Measurements from ENCODE around the gene MYH6. TPM values are rescaled to one million over a fixed set of nuclear protein-coding genes. Genes with fewer than 3 reads are reported as not detected.

MYH6 gene
- total RNA-seq, 1 experiment from 2014 or later: 0.07 TPM

GRCh38 chr14:23376482-23377197 is 31.4 kb downstream of the MYH6 start, which contains the start of gene CMTM5:
CMTM5 (plus strand) TSS chr14:23377046; CDS start chr14:23377252, 206 bp downstream.
- H3K4me3 Mint-ChIP-seq: peak within 1 kb of the TSS in 1 of 2 experiments; percentile 47; a peak in 3 of 5 replicates
- no peaks in the 10 kb centered on the region for H3K9me3 Mint-ChIP-seq
- H3K27ac ChIP-seq (ENCODE audit: insufficient read length, low read depth, low read length): no peak within 1 kb of the TSS
- H3K18ac ChIP-seq (ENCODE audit: insufficient read length, low read depth, low read length): no peak within 1 kb of the TSS
- H3K14ac ChIP-seq (ENCODE audit: insufficient read depth, low read length): peak within 1 kb of the TSS; percentile 24; the same call in 1 of the 2 replicates
- peak; percentile 66 for DNase-seq
- no peak within 1 kb of the TSS for H4K8ac ChIP-seq (replicated peaks; ENCODE audit: insufficient read length, low read depth, low read length)
- H2BK120ac ChIP-seq (ENCODE audit: low read depth, low read length, poor library complexity, severe bottlenecking): no peak within 1 kb of the TSS
- no peak within 1 kb of the TSS for H2BK12ac ChIP-seq (ENCODE audit: insufficient read length, low read depth, low read length)
- no peaks in the 10 kb centered on the region for H3K36me3 Mint-ChIP-seq (ENCODE audit: insufficient read depth in 1 of 3, low read depth in 3 of 3)
- H3K27me3 ChIP-seq (ENCODE audit: insufficient read depth, low read length): no peaks in the 10 kb centered on the region; the same call in 1 of the 2 replicates
- H3K9me3 ChIP-seq (ENCODE audit: control insufficient read depth, low read depth, low read length): no peaks in the 10 kb centered on the region
- H2AFZ ChIP-seq (ENCODE audit: low read length): no peak within 1 kb of the TSS
- H3K79me1 ChIP-seq (ENCODE audit: insufficient read depth, low read depth, low read length, poor library complexity, severe bottlenecking): no peaks in the 10 kb centered on the region
- peaks cover 9 to 22% of the 10 kb centered on the region in 2 experiments for H3K4me1 Mint-ChIP-seq
- no peak within 1 kb of the TSS for H3K4ac ChIP-seq (ENCODE audit: low read depth, low read length)
- H3K9ac ChIP-seq (ENCODE audit: extremely low read depth, insufficient read length, low read length): no peak within 1 kb of the TSS
- H3K4me1 ChIP-seq (ENCODE audit: insufficient read depth, low read length): no peaks in the 10 kb centered on the region
- no peak for TF ChIP-seq CTCF (conservative IDR thresholded peaks at IDR 0.05)
- no peak within 1 kb of the TSS for H3K56ac ChIP-seq (ENCODE audit: insufficient read length, low read depth, low read length)
- no peak within 1 kb of the TSS for H4K5ac ChIP-seq (ENCODE audit: insufficient read length, low read depth, low read length)
- peaks cover 77% of the 10 kb centered on the region for H3K27me3 Mint-ChIP-seq (ENCODE audit: low read depth)
- no peaks in the 10 kb centered on the region for H4K20me1 ChIP-seq (ENCODE audit: control insufficient read depth, insufficient read depth, insufficient read length)
- no peak within 1 kb of the TSS for H2BK5ac ChIP-seq (ENCODE audit: insufficient read length, low read length)
- H2BK20ac ChIP-seq (ENCODE audit: low read depth, low read length, poor library complexity, severe bottlenecking): no peak within 1 kb of the TSS
- H3K23ac ChIP-seq (ENCODE audit: insufficient read length, low read depth, low read length): no peak within 1 kb of the TSS
- no peaks in the 10 kb centered on the region for H3K23me2 ChIP-seq (ENCODE audit: insufficient read length, low read depth, low read length, poor library complexity, severe bottlenecking)
- H2AK5ac ChIP-seq (ENCODE audit: insufficient read length, low read length): no peak within 1 kb of the TSS
- peak within 1 kb of the TSS in 1 of 3 experiments; percentile 88; a peak in 1 of 7 replicates for H3K27ac Mint-ChIP-seq
- no peak within 1 kb of the TSS; the same call in 1 of the 2 replicates for H2BK15ac ChIP-seq (ENCODE audit: low read depth, low read length)
- no peak within 1 kb of the TSS for H3K4me2 ChIP-seq (ENCODE audit: insufficient read depth, insufficient read length, low read length)
- H3T11ph ChIP-seq (ENCODE audit: low read length): no peak within 1 kb of the TSS
- H3K79me2 ChIP-seq (ENCODE audit: insufficient read depth, low read length): no peaks in the 10 kb centered on the region
- no CpG with 5 or more reads among the region's 13 CpGs for WGBS (ENCODE audit: extremely low coverage, insufficient read length, low lambda C conversion rate)
- no peak within 1 kb of the TSS for H4K91ac ChIP-seq (ENCODE audit: insufficient read length, low read depth, low read length)
